Activated B cell treated with CpG ODN at 0.5 μM for 24 hours (primary cell): ENCODE results near the gene AUNIP. TPM values are rescaled to one million over a fixed set of nuclear protein-coding genes. Genes with fewer than 3 reads are reported as not detected.

ENCODE experiments used
- ATAC-seq: fragments of 200-7000 bp; cut with Tn5 transposase; one replicate; pipeline ENCODE4 v1.10.0; 2021; ENCODE audit warnings: low read depth, mild to moderate bottlenecking, moderate library complexity
- CTCF ChIA-PET: fragments of 350-600 bp; sonication (Branson Sonifier 250); formaldehyde crosslinking; loops from one replicate; lab custom pipeline; 2021; ENCODE audit warnings: antibody characterized with exemption; lab: Charles Lee
- POLR2A ChIA-PET: fragments of 350-600 bp; sonication (Branson Sonifier 250); formaldehyde crosslinking; loops from one replicate; lab custom pipeline; 2021; ENCODE audit warnings: antibody characterized with exemption; lab: Charles Lee
- DNase-seq: peaks from one replicate; pipeline ENCODE4 v3.0.0; 2022
- H3K27ac Mint-ChIP-seq: one replicate; pipeline ENCODE4 v1.8.0; 2020; ENCODE audit warnings: mixed read lengths
- H3K27me3 Mint-ChIP-seq: one replicate; pipeline ENCODE4 v1.8.0; 2021; ENCODE audit warnings: mixed read lengths
- H3K36me3 Mint-ChIP-seq: one replicate; pipeline ENCODE4 v1.8.0; 2021; ENCODE audit warnings: low read depth, mixed read lengths
- H3K4me1 Mint-ChIP-seq: one replicate; pipeline ENCODE4 v1.8.0; 2021; ENCODE audit warnings: mixed read lengths
- H3K4me3 Mint-ChIP-seq: one replicate; pipeline ENCODE4 v1.8.0; 2020; ENCODE audit warnings: mild to moderate bottlenecking, mixed read lengths
- H3K9me3 Mint-ChIP-seq: one replicate; pipeline ENCODE4 v1.8.0; 2020; ENCODE audit warnings: mixed read lengths
- CTCF ChIP-seq: fragments of 200-600 bp; IDR thresholded peaks from one replicate; pipeline ENCODE4 v1.8.0; 2022; ENCODE audit warnings: antibody characterized with exemption, mild to moderate bottlenecking
- intact Hi-C: fragments of 100-400 bp; cut with micrococcal nuclease; formaldehyde crosslinking; loops from one replicate; pipeline ENCODE4 v1.15.1; 2024
- total RNA-seq: library from RNA; stranded (reverse); gene quantifications from 2 replicates; pipeline ENCODE4 v1.2.3, GENCODE V29; 2022

AUNIP gene
- total RNA-seq, 1 donor from 2014 or later, result 0.42 TPM

- peak overlapping the region; percentile 46 for H3K27ac Mint-ChIP-seq
- TF ChIP-seq CTCF, result no peak
- DNase-seq (no peak), ATAC-seq (peak; percentile 56)
- H3K9me3 Mint-ChIP-seq, result no peaks in the 10 kb centered on the region
- ChIA-PET CTCF (interaction anchor here (2.0 kb wide), 1 partner anchor 19 kb away, joined by 7 read pairs; no protein-coding TSS in a partner anchor), POLR2A (interaction anchor here (0.8 to 1.4 kb wide), 2 partner anchors 16 to 55 kb away, joined by 3 to 4 read pairs; no protein-coding TSS in a partner anchor)
- H3K4me3 Mint-ChIP-seq, result peak overlapping the region; percentile 79
- H3K4me1 Mint-ChIP-seq, result peaks cover 33% of the 10 kb centered on the region
- intact Hi-C loops, result loop anchor here (1.0 to 10.0 kb wide), 5 partner anchors 17 to 1231 kb away; partner anchors contain the start of genes AUNIP, CEP85, SRRM1 and STMN1
- H3K27me3 Mint-ChIP-seq, result no peaks in the 10 kb centered on the region
- no peaks in the 10 kb centered on the region for H3K36me3 Mint-ChIP-seq
Measured at GRCh38 chr1:25875856-25876692, 16.8 kb upstream of the AUNIP start.

GRCh38 chr1:25875154-25875855, 16.0 kb upstream of the AUNIP start, which contains the start of gene PAQR7:
Gene PAQR7 (minus strand): TSS chr1:25875708. CDS start chr1:25863839, 11,869 bp downstream.
- DNase-seq (peak; percentile 68), ATAC-seq (peak; percentile 88)
- intact Hi-C loops, result loop anchor here (1.0 to 10.0 kb wide), 5 partner anchors 16 to 1231 kb away; partner anchors contain the start of genes AUNIP, CEP85, SRRM1 and STMN1
- H3K27ac Mint-ChIP-seq, result peak within 1 kb of the TSS; percentile 56
- H3K9me3 Mint-ChIP-seq, result no peaks in the 10 kb centered on the region
- CTCF ChIA-PET, result interaction anchor here (0.9 to 2.0 kb wide), 2 partner anchors 20 kb away, joined by 3 to 7 read pairs; no protein-coding TSS in a partner anchor
- no peaks in the 10 kb centered on the region for H3K27me3 Mint-ChIP-seq
- H3K4me1 Mint-ChIP-seq, result peaks cover 35% of the 10 kb centered on the region
- POLR2A ChIA-PET, result interaction anchor here (0.6 to 1.4 kb wide), 5 partner anchors 15 to 234 kb away, joined by 3 to 5 read pairs (median 3); partner anchors contain the start of gene MTFR1L
- no peaks in the 10 kb centered on the region for H3K36me3 Mint-ChIP-seq
- H3K4me3 Mint-ChIP-seq, result peak within 1 kb of the TSS; percentile 84
- no peak for TF ChIP-seq CTCF

- POLR2A ChIA-PET, result interaction anchor here (0.7 to 1.4 kb wide), 4 partner anchors 21 to 100 kb away, joined by 3 to 12 read pairs (median 4); partner anchors contain the start of gene MTFR1L
- Mint-ChIP-seq H3K4me3 (peak overlapping the region; percentile 84), H3K27me3 (no peaks in the 10 kb centered on the region), H3K27ac (peak overlapping the region; percentile 56), H3K4me1 (peaks cover 35% of the 10 kb centered on the region), H3K36me3 (no peaks in the 10 kb centered on the region), H3K9me3 (no peaks in the 10 kb centered on the region)
- intact Hi-C loops, result loop anchor here (1.0 to 10.0 kb wide), 5 partner anchors 15 to 1230 kb away; partner anchors contain the start of genes AUNIP, CEP85, SRRM1 and STMN1
- CTCF ChIA-PET, result interaction anchor here (0.8 to 0.9 kb wide), 2 partner anchors 21 to 162 kb away, joined by 3 read pairs; no protein-coding TSS in a partner anchor
- TF ChIP-seq CTCF, result no peak
- no peak for DNase-seq
- ATAC-seq, result no peak
Measured at GRCh38 chr1:25874635-25875153, 15.4 kb upstream of the AUNIP start.

GRCh38 chr1:25874209-25874608, 15.0 kb upstream of the AUNIP start:
- peaks cover 35% of the 10 kb centered on the region for H3K4me1 Mint-ChIP-seq
- H3K4me3 Mint-ChIP-seq, result no peak overlapping the region
- DNase-seq (no peak), ATAC-seq (no peak)
- H3K36me3 Mint-ChIP-seq, result no peaks in the 10 kb centered on the region
- no peaks in the 10 kb centered on the region for H3K9me3 Mint-ChIP-seq
- H3K27ac Mint-ChIP-seq, result no peak overlapping the region
- POLR2A ChIA-PET, result interaction anchor here (0.7 to 1.1 kb wide), 3 partner anchors 21 to 100 kb away, joined by 3 to 12 read pairs (median 5); partner anchors contain the start of gene MTFR1L
- intact Hi-C loops, result loop anchor here (2.0 to 10.0 kb wide), 4 partner anchors 33 to 1229 kb away; partner anchors contain the start of genes CEP85, SRRM1 and STMN1
- H3K27me3 Mint-ChIP-seq, result no peaks in the 10 kb centered on the region
- CTCF ChIA-PET, result interaction anchor here (0.8 to 0.9 kb wide), 2 partner anchors 21 to 162 kb away, joined by 3 read pairs; no protein-coding TSS in a partner anchor
- no peak for TF ChIP-seq CTCF
